Sciatic nerve (tissue), 2 donors: Measurements from ENCODE around the gene ZFP3. TPM values are rescaled to one million over a fixed set of nuclear protein-coding genes. Genes with fewer than 3 reads are reported as not detected.
"Not testable (repeated sequence)": the region's sequence is repeated elsewhere in the genome, so short reads cannot be mapped to it uniquely, and the experiment has no call there.

Experiments
- ATAC-seq: fragments of 200-7000 bp; cut with Tn5 transposase; one replicate; pipeline ENCODE4 v1.9.1; 2020; ENCODE audit warnings: mild to moderate bottlenecking, moderate library complexity
- DNase-seq: peaks from one replicate; pipeline ENCODE4 v3.0.0-alpha.2; 2020; ENCODE audit warnings: low spot score
- intact Hi-C: fragments of 100-400 bp; cut with DNase I; formaldehyde crosslinking; loops from one replicate; pipeline ENCODE4 v1.14.2; 2022
- total RNA-seq: library from RNA; stranded (reverse); fragmentation: NEBNext Ultra II Directional; extraction: Animal tissue kit (Norgen Biotek cat#: 25700); gene quantifications from one replicate; pipeline ENCODE4 v1.2.1, GENCODE V29; 2021
- donor health status: DM: no; HTN: no; CAD: no.
- donor health status: DM: no; HTN: no; CAD: no.

The ZFP3 gene
- total RNA-seq, 1 donor from 2014 or later: 6.6 TPM

- ATAC-seq, intact Hi-C loops: not testable (repeated sequence)
- peak; percentile 18 for DNase-seq
Measured at GRCh38 chr17:5134571-5134970, 56.3 kb downstream of the ZFP3 start.

- intact Hi-C loops, DNase-seq, ATAC-seq: not testable (repeated sequence)
Measured at GRCh38 chr17:5135131-5135712, 57.0 kb downstream of the ZFP3 start.

- intact Hi-C loops: no loop called here
- peak; percentile 48 for DNase-seq
- ATAC-seq: no peak
Measured at GRCh38 chr17:5135726-5136579, 57.7 kb downstream of the ZFP3 start.

DNA sequence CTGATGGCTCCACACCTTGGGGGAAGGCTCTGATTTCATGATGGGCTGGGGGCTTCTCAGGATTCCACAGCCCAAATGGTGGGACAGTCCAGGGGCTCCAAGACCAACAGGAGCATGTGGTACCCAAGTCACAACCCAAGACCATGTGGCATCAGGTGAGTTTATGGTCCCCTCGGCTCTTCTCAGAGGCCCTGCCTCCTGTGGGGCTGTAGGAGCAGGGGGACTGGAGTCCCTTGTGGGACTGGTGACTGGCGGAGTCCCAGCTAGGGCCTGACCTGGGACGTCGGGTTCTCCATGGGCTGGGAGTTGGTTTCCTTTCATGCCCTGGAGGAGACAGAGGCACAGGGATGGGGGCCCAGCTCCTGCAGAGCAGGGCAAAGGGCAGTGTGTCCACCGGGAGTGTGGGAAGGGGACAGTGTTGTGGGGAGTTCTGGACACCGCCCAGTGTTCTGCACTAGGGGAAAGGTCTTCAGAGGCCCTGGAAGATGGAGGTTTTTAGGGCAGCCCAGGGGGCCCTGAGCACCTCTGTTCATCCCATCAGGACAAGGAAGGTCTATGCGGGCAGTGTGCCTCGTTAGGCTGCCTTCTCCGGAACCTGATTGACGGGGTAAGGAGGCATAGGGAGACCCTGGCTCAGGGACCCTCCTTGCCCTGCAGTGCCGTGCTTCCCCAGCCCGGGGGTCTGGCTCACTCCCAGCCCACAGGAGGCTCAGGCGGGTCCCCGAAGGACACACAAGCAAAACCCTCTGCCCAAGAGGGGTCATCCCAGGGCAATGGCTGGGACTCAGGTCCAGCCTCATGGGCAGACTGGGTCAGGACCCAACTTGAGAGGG lies 58.5 kb downstream of the ZFP3 start:
- intact Hi-C loops, ATAC-seq: not testable (repeated sequence)
- DNase-seq: peak; percentile 43

DNA sequence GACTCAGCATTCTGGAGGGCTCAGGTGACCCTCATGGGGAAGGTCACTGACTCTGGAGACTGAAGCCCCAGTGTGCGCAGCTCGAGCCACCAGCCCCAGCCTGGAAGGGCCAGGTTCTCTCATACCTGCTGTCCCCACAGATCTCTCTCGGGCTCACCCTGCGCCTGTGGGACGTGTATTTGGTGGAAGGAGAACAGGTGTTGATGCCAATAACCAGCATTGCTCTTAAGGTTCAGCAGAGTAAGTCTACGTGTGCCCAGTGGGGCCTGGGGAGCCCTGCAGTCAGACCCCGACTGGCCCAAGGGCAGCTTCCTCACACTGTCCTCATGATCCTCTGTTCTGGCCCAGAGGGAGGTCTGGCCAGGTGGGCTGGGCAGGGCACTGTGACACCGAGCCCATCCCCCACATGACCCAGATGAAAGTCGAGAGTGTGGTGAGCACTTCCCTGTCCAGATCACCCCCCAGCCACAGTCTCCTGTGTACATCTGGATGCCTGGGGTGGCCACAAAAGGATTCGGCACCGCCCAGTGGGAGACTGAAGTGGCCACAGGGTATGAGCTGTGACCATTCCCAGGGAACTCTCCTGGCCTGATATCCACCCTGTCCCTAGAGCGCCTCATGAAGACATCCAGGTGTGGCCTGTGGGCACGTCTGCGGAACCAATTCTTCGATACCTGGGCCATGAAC lies 59.4 kb downstream of the ZFP3 start:
- ATAC-seq, intact Hi-C loops: not testable (repeated sequence)
- DNase-seq: peak; percentile 43

GRCh38 chr17:5138198-5138544 lies 59.9 kb downstream of the ZFP3 start:
- ATAC-seq, intact Hi-C loops, DNase-seq: not testable (repeated sequence)

DNA sequence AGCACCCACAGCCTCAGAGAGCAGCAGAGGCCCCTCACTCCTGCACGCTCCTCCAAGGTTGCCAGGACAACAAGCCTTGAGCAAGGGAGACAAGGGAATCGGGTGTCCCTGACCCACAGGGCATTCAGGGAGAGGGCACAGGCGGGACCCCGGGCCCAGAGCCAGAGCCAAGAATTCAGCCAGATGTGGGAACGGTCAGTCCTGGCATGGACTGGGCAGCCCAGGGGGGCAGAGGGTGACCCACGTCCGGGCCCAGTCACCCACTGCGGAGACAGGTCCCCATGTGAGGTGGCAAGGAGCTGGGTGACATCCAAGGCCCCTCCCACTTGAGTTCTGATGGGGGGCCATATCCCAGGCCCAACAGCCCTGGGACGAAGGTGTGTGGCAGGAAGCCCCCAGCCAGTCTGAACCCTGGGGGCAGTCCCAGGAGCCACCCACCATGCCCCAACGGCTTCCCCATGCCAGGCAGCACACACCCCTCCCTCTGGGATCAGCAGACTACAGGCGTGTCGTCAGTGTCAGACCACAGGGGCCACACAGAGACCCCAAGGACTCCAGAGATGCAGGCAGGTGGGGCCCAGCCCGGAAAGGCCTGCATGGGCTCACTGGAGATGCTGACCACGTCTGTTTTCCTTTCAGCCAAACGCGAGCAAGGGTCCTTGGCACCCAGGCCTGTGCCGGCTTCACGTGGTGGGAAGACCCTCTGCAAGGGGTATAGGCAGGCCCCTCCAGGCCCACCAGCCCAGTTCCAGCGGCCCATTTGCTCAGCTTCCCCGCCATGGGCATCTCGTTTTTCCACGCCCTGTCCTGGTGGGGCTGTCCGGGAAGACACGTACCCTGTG lies 60.6 kb downstream of the ZFP3 start:
- intact Hi-C loops: no loop called here
- no peak for ATAC-seq
- no peak for DNase-seq

DNA sequence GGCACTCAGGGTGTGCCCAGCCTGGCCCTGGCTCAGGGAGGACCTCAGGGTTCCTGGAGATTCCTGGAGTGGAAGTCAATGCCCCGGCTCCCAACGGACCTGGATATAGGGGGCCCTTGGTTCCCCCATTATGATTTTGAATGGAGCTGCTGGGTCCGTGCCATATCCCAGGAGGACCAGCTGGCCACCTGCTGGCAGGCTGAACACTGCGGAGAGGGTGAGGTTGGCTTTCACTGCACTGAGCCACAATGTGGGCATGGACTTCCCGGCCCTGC lies 61.1 kb downstream of the ZFP3 start:
- no peak for ATAC-seq
- intact Hi-C loops: no loop called here
- DNase-seq: no peak

DNA sequence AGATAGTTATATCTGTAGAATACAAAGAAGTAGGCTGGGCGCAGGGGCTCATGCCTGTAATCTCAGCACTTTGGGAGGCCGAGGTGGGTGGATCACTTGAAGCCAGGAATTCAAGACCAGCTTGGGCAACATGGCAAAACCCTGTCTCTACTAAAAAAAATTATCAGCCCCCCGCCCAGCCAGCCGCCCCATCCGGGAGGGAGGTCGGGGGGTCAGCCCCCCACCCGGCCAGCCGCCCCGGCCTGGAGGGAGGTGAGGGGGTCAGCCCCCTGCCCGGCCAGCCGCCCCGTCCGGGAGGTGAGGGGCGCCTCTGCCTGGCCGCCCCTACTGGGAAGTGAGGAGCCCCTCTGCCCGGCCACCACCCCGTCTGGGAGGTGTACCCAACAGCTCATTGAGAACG lies 64.6 kb downstream of the ZFP3 start:
- DNase-seq, intact Hi-C loops, ATAC-seq: not testable (repeated sequence)

Other genes starting within 250 kb of the ZFP3 start
- gene MINK1, start 245.1 kb upstream of the ZFP3 start, total RNA-seq: 95.0 TPM
- gene C17orf107, start 178.9 kb upstream of the ZFP3 start, total RNA-seq: 2.4 TPM
- 2.3 TPM for gene CHRNE, start 175.4 kb upstream of the ZFP3 start, total RNA-seq
- gene GP1BA, start 146.2 kb upstream of the ZFP3 start, total RNA-seq: not detected
- gene SLC25A11, start 138.4 kb upstream of the ZFP3 start, total RNA-seq: 28.3 TPM
- 76.5 TPM for gene RNF167, start 138.2 kb upstream of the ZFP3 start, total RNA-seq
- gene PFN1, start 129.9 kb upstream of the ZFP3 start, total RNA-seq: 234 TPM
- 5.1 TPM for gene ENO3, start 127.3 kb upstream of the ZFP3 start, total RNA-seq
- gene SPAG7, start 110.7 kb upstream of the ZFP3 start, total RNA-seq: 50.8 TPM
- gene CAMTA2, start 90.8 kb upstream of the ZFP3 start, total RNA-seq: 62.9 TPM
- gene INCA1, start 80.9 kb upstream of the ZFP3 start, total RNA-seq: 1.6 TPM
- 143 TPM for gene KIF1C, start 80.5 kb upstream of the ZFP3 start, total RNA-seq
- not detected for gene SLC52A1, start 43.0 kb upstream of the ZFP3 start, total RNA-seq
- gene ZNF232, start 33.4 kb downstream of the ZFP3 start, total RNA-seq: 10.0 TPM
- 0.31 TPM for gene USP6, start 37.6 kb downstream of the ZFP3 start, total RNA-seq
- gene ZNF594, start 113.4 kb downstream of the ZFP3 start, total RNA-seq: 16.5 TPM
- gene SCIMP, start 156.4 kb downstream of the ZFP3 start, total RNA-seq: 4.9 TPM
- gene RABEP1, start 203.8 kb downstream of the ZFP3 start, total RNA-seq: 49.1 TPM